GM18517 (cell line): Measurements from ENCODE around the gene PLXDC2.

Source experiments
- ATAC-seq: cut with Tn5 transposase; IDR thresholded peaks from one replicate; pipeline ENCODE4 v1.9.1; 2021; ENCODE audit warnings: mild to moderate bottlenecking, moderate library complexity; ENCODE audit not compliant: unreplicated experiment

PLXDC2 gene

GRCh38 chr10:20247454-20247853, 431.2 kb downstream of the PLXDC2 start:
- ATAC-seq = no peak

DNA sequence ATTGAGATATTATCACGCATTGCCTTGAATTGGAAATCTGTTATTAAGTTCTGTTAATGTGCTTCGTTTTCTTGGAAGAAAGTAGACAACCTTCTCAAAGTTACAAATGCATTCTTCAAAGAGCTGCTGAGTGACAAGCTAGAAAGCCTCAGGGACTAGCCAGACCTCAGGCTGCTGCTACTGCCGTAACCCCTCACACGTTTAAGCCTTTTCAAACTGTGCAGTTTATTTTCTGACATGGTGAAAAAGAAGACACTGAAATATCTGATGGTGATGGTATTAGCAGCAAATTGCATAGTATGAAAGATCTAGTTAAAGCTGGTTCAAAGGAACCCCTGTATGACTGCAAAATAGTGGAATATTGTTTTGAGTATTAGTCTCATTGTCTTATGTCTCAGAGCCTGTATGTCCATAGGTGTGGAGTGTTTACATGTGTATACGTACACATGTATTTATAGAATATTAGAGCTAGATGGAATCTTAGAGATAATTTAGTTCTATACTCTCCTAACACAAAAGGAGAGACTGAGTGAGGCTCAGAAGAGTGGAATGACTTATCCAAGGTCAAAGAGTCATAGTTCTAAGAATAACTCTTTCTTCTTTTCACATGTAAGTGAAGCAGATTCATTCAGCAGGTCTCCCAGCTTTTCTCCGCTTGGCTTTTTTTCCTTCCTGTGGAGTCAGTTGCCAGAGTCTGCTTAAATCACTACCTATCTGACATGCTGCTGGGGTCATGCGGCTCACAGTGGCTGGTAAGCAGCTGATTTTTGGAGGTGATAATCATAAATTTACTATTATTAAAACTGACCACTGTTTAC, 431.9 kb downstream of the PLXDC2 start:
- no peak for ATAC-seq

- ATAC-seq = no peak
Observed at GRCh38 chr10:20254078-20254477, 437.8 kb downstream of the PLXDC2 start.

DNA sequence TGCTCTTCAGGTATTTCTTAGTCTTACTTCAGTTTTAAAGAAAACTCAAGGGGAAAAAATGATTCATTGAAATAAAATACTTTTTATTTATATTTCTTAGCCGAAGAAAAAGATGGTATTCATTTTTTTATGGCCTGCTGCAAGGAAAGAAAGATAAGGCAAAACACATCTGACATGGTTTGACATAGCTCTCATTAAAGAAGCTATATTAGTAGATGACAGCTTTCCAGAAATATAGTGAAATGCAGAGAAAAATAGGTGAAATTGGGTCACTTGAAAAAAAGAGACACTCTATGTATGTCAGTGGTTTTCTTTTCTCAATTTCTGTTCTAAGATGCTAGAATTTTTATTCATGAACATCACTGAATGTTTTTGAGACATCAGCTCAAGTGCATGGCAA, 438.3 kb downstream of the PLXDC2 start:
- ATAC-seq = no peak

GRCh38 chr10:20256969-20257368, 440.7 kb downstream of the PLXDC2 start:
- no peak for ATAC-seq

- no peak for ATAC-seq
Observed at GRCh38 chr10:20257422-20257821, 441.2 kb downstream of the PLXDC2 start.

- no peak for ATAC-seq
Observed at GRCh38 chr10:20265146-20265545, 448.9 kb downstream of the PLXDC2 start.

DNA sequence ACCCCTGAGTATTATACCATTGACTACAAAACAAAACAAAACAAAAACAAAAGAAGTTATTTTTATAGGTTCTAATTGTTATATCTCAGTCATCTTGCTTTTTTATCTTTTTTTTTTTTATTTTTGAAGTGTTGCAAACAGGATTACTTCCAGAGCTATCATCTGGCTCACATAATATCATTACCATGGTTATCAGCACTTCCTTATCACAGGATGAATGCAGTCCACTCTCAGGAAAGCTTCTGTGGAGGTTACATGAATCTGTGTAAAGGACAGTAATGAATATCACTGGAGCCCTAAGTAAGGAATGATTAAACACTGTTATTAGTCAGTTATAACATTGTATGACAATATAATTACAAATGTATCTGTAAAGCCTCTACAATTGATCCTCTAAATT, 451.5 kb downstream of the PLXDC2 start:
- ATAC-seq = no peak

DNA sequence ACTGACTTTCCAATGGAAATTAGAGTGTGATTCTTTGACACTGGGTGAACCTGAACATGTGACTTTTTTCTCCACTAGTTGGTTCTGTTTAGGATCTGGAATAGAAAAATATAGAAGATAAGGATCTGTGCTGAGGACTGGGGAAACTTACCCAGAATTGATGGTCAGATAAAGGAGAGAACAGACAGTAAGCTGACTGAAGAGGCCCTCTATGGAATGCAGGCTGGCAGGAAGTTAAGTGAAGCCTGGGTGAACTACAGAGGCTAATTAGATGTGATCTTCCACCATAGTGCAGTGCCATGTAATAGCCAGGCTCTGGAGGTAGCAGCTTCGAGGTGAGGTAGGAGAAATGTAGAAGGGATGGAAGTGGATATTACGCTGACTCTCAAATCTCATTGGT, 455.3 kb downstream of the PLXDC2 start:
- no peak for ATAC-seq

DNA sequence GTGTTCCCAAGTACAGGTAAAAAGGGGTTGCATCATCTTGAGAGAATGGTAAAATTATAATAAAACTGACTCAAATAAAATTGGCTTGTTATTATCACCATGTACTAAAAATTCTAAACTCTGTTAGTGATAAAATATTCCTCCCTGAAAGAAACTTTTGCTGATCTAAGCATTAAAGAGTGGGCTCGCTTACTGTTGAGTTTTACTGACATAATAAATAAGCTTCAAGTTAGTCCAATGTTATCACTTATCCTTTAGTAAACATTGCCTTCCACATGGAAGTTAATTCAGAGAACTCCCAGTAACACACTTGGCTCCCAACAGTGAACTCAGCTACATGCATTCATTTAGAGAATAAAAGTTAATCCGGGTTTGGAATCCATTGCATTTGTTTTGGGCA, 456.4 kb downstream of the PLXDC2 start:
- ATAC-seq = no peak

- ATAC-seq = no peak
Observed at GRCh38 chr10:20274571-20274970, 458.3 kb downstream of the PLXDC2 start.

DNA sequence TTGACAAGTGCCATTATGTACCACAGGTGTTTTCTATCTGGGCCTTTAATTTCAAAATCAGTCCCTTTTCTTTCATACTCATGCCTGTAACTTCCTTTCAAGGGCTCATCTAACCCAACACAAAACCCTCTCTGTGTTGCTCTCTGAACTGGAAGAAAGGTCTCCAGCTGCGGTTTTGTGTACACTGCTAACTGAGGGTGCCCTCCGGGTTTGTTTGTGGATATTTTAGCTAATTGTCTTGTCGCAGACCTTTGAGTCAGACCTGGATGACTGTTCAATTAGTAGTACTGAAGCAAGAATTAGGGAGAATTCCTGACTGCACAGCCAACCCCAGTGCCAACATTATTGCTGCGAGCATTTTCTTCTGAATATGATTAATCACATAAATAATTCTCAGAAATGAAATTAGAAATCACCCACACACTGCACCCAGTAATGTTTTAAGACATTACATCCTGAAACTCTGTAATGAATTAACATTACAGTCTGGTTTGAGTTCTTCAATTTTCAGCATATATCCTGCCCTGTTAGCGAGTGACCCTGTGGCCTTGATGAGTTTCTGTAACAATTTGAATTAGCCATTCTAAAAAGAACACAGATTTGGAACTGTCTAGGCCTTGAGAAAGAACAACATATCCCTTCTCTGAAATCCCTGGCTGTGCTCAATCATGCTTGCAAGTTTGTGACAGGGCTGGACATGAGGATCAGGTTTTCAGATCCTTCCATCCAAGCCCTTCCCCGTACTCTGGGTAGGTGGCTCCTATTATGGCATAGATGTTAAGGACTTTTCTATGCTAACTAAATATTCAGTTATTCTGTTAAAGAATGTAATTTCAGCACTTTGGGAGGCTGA, 460.1 kb downstream of the PLXDC2 start:
- ATAC-seq = no peak

DNA sequence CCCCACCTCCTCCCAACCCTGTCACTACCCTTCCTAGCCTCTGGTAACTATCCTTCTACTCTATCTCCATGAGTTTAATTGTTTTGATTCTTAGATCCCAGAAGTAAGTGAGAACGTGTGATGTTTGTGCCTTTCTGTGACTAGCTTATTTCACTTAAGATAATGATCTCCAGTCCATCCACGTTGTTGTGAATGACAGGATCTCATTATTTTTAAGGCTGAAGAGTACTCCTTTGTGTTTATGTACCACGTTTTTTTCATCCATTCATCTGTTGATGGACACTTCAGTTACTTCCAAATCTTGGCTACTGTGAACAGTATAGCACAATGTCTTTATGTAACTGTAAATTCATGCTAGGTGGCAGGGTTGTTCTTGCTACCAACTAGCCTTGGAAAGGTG, 461.6 kb downstream of the PLXDC2 start:
- no peak for ATAC-seq

- ATAC-seq = no peak
Observed at GRCh38 chr10:20281579-20281978, 465.3 kb downstream of the PLXDC2 start.

- ATAC-seq = no peak
Observed at GRCh38 chr10:20287586-20287985, 471.4 kb downstream of the PLXDC2 start.

- no peak for ATAC-seq
Observed at GRCh38 chr10:20288060-20288459, 471.8 kb downstream of the PLXDC2 start.

DNA sequence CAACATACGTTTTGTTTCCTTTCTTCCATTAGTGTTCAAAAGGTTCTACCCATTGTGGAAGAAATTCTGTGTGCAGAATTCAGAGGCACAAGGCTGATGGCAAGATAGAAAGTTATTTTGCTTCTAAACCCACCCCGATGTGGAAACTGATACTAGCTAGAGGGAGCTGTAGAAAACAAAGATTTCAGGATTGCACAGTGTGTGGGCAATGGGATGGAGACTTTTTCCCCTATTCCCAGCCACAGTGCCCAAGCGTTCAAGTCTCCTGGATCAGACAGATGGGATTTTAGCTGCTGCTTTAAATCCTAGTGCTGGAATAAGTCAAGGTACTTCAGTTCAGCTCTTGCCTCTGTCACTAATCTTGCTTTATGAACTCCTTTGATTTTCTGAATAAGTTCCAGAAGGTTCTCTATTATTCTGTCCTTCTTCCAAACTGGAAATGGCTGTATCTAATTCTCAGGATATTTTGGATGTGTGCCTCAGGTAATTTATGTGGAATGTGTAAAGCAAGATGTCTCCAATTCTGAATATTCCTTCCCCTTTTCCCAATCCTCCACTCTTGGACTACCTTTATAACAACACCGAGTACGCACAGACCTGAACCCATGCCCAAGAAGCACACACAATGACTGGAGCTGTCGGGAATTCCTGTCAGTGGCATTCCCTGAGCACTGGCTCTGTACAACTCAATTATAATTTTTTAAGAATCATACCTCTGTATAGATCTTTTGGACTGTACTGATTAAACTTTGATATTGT, 473.0 kb downstream of the PLXDC2 start:
- no peak for ATAC-seq

GRCh38 chr10:20298417-20298816, 482.2 kb downstream of the PLXDC2 start:
- ATAC-seq = no peak

GRCh38 chr10:20299034-20299736, 483.0 kb downstream of the PLXDC2 start:
- no peak for ATAC-seq

- ATAC-seq = no peak
Observed at GRCh38 chr10:20300735-20301134, 484.5 kb downstream of the PLXDC2 start.

GRCh38 chr10:20302033-20302432, 485.8 kb downstream of the PLXDC2 start:
- ATAC-seq = no peak
